Endothelial cell of umbilical vein (primary cell): ENCODE data around the gene FBXL3.

Source experiments
- CTCF ChIP-seq, 2 donors: IDR thresholded peaks; 1 replicate in 1 of 2; 2 replicates in 1 of 2; pipeline ENCODE4 v1.5.1; 2011; ENCODE audit warnings: low read length in 2 of 2, mild to moderate bottlenecking in 2 of 2, moderate library complexity in 2 of 2, control low read depth in 1 of 2, inconsistent platforms in 1 of 2, low read depth in 1 of 2; ENCODE audit not compliant: insufficient read depth in 1 of 2; ENCODE audit errors: extremely low read depth in 1 of 2
- EZH2 ChIP-seq: IDR thresholded peaks from 2 replicates; pipeline ENCODE4 v1.6.1; 2012; ENCODE audit warnings: borderline replicate concordance, low read depth, mild to moderate bottlenecking, moderate library complexity, low read length, inconsistent platforms; ENCODE audit not compliant: severe bottlenecking
- FOS ChIP-seq: IDR thresholded peaks from 2 replicates; pipeline ENCODE4 v1.6.1; 2011; ENCODE audit warnings: mild to moderate bottlenecking, low read length, moderate library complexity, borderline replicate concordance; ENCODE audit not compliant: insufficient read depth
- GATA2 ChIP-seq: IDR thresholded peaks from 2 replicates; pipeline ENCODE4 v1.7.0; 2011; ENCODE audit warnings: low read depth, mild to moderate bottlenecking, moderate library complexity, mixed read lengths, low read length; ENCODE audit not compliant: insufficient read length, insufficient read depth
- MAX ChIP-seq: IDR thresholded peaks from 2 replicates; pipeline ENCODE4 v1.6.1; 2011; ENCODE audit not compliant: insufficient read depth, insufficient read length
- POLR2A ChIP-seq: IDR thresholded peaks from 2 replicates; pipeline ENCODE4 v1.6.1; 2012; ENCODE audit warnings: low read depth, mild to moderate bottlenecking, control low read depth, low read length
- POLR2AphosphoS5 ChIP-seq: IDR thresholded peaks from 2 replicates; pipeline ENCODE4 v1.6.1; 2012; ENCODE audit warnings: low read depth, mild to moderate bottlenecking, control low read depth, low read length, moderate library complexity; ENCODE audit not compliant: insufficient read depth

GRCh38 chr13:77056886-77057285, 29.9 kb upstream of the FBXL3 start:
- TF ChIP-seq POLR2A, result no peak
- no peak for TF ChIP-seq CTCF (IDR thresholded peaks at IDR 0.05; ENCODE audit: extremely low read depth in 1 of 2, insufficient read depth in 1 of 2, low read depth in 1 of 2, low read length in 2 of 2)
- no peak for TF ChIP-seq POLR2AphosphoS5
- no peak for TF ChIP-seq EZH2
- no peak for TF ChIP-seq MAX
- TF ChIP-seq FOS, result no peak
- TF ChIP-seq GATA2, result no peak
